Brain pericyte (primary cell): ENCODE data around the gene MAPK11.

ENCODE experiments used
- DNase-seq: peaks from one replicate; pipeline ENCODE4 v3.0.0-alpha.2; 2012; ENCODE audit warnings: low read depth, low spot score

Gene MAPK11

GRCh38 chr22:50249341-50250248 is 20.6 kb downstream of the MAPK11 start:
- DNase-seq, result no peak

GRCh38 chr22:50248196-50249081 is 21.7 kb downstream of the MAPK11 start:
- no peak for DNase-seq

- no peak for DNase-seq
Measured at GRCh38 chr22:50247748-50248147, 22.4 kb downstream of the MAPK11 start.

- no peak for DNase-seq
Measured at GRCh38 chr22:50246242-50247175, 23.7 kb downstream of the MAPK11 start.

- DNase-seq, result no peak
Measured at GRCh38 chr22:50245214-50246072, 24.7 kb downstream of the MAPK11 start.

GRCh38 chr22:50244420-50245213 is 25.6 kb downstream of the MAPK11 start, which contains the start of gene TUBGCP6:
TSS of gene TUBGCP6 (minus strand) at chr22:50245023. CDS start at chr22:50244459, 564 bp downstream.
- peak; percentile 68 for DNase-seq

GRCh38 chr22:50243685-50244419 is 26.3 kb downstream of the MAPK11 start:
- no peak for DNase-seq

- no peak for DNase-seq
Measured at GRCh38 chr22:50242406-50242949, 27.7 kb downstream of the MAPK11 start.

- no peak for DNase-seq
Measured at GRCh38 chr22:50238755-50239154, 31.4 kb downstream of the MAPK11 start.

- no peak for DNase-seq
Measured at GRCh38 chr22:50236731-50237409, 33.3 kb downstream of the MAPK11 start.

GRCh38 chr22:50233223-50233622 is 37.0 kb downstream of the MAPK11 start:
- DNase-seq, result no peak

GRCh38 chr22:50232481-50233151 is 37.6 kb downstream of the MAPK11 start:
- DNase-seq, result no peak

- no peak for DNase-seq
Measured at GRCh38 chr22:50229370-50229769, 40.8 kb downstream of the MAPK11 start.

GRCh38 chr22:50228366-50228765 is 41.8 kb downstream of the MAPK11 start:
- no peak for DNase-seq

- no peak for DNase-seq
Measured at GRCh38 chr22:50227579-50228215, 42.5 kb downstream of the MAPK11 start.

GRCh38 chr22:50226875-50227165 is 43.4 kb downstream of the MAPK11 start:
- no peak for DNase-seq
